ENCODE results near the gene OR14K1.
"Not testable (repeated sequence)": the region's sequence is repeated elsewhere in the genome, so short reads cannot be mapped to it uniquely, and the experiment has no call there.

Gene OR14K1, protein sequence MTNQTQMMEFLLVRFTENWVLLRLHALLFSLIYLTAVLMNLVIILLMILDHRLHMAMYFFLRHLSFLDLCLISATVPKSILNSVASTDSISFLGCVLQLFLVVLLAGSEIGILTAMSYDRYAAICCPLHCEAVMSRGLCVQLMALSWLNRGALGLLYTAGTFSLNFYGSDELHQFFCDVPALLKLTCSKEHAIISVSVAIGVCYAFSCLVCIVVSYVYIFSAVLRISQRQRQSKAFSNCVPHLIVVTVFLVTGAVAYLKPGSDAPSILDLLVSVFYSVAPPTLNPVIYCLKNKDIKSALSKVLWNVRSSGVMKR

DNA sequence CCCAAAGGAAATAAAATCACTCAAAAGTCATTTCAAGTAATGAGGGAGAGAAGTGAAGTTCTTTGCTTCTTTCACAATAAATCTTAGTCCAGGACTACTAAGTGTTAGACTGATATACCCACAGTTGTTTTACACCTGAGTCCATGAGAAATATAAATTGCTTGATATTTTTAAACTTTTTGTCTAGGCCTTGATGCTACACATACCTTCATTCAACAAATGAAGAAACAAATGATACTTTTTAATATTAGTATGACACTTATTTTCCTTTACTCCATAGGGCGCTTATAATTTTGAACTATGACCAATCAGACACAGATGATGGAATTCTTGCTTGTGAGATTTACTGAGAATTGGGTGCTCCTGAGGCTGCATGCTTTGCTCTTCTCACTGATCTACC lies at the start of gene OR14K1:
Gene OR14K1, plus strand, starts transcription at position 301 of the 400 bp plus-strand sequence. Its CDS starts 0 bp downstream, at position 301.
- no peak for DNase-seq
- in situ Hi-C loops (cut with HindIII; ENCODE audit: low pct_ligation_motif_present, low pct_unique_long_range_greater_than_20kb, low sequenced_read_pairs) = no loop called here

DNA sequence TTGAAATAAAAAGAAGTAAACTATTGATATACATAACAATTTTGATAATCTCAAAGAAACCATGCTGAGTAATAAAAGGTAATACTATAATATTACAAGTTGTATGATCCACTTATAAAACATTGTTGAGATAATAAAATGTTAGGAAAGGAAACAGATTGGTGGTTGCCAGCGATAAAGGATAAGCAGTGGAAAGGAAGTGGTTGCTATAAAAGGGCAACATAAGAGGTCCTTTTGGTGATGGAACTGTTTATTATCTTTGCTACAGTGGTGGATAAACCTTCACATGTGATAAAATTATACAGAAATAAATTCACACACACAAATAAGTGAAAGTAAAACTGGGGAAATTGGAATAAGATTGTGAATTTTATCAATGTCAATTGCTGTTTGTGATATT lies 37.1 kb upstream of the OR14K1 start:
- DNase-seq = no peak
- in situ Hi-C loops (cut with HindIII; ENCODE audit: low pct_ligation_motif_present, low pct_unique_long_range_greater_than_20kb, low sequenced_read_pairs) = no loop called here

DNA sequence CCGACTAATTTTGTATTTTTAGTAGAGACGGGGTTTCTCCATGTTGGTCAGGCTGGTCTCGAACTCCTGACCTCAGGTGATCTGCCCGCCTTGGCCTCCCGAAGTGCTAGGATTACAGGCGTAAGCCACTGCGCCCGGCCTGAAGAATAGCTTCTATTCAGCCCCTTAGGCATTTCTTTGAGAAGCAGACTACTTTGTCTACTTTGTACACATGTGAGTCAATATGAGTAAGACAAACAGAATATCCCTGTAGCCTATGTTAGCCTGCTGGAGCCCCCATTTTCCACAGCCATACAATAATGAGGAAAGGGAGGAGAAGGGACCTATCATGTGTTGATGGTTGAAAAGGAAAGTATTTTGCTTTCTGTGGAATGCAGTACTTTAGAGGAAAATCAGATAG lies 27.7 kb upstream of the OR14K1 start:
- in situ Hi-C loops (cut with HindIII; ENCODE audit: low pct_ligation_motif_present, low pct_unique_long_range_greater_than_20kb, low sequenced_read_pairs) = not testable (repeated sequence)

DNA sequence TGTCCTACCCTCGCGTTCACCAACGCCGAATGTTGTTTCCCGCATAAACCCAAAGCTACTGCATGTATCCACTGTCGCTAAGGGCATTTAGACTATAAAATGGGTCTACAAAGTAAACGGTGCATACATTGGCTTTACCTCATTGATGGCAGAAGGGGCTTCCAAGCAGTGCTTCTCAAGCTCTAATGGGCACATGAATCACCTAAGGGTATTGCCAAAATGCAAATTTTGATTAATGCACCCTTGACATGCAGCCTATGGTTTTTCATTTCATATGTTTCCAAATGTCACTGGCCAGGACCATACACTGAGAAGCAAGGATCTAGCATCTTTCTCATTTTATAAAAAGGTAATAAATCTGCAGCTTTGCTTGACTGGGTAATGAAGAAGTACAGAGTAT lies 24.7 kb upstream of the OR14K1 start:
- in situ Hi-C loops (cut with HindIII; ENCODE audit: low pct_ligation_motif_present, low pct_unique_long_range_greater_than_20kb, low sequenced_read_pairs) = no loop called here
- no peak for DNase-seq

More for the DNA sequence above, 27.7 kb upstream of the OR14K1 start:
- not testable (repeated sequence) for DNase-seq

DNA sequence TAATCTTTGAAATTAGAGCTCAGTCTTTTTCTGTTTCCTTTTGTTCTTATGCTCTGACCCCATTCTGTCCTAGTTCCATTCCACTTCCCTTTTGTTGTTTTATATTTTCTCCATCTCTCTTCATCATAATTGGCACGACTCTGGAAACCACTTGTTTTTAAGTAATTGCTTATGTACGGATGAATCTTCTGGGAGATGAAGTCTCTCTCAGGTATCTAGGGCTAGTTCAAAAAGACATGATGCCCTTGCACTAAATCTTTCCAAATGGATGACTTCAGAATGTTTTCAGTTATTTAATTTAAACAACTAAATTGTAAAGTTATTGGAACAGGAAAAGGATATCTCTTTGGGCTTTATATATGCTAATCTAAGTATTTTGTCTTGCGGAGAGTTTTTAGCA lies 21.9 kb upstream of the OR14K1 start, which contains the start of gene OR6F1:
Gene OR6F1, minus strand, starts transcription at position 101 of the 400 bp plus-strand sequence. CDS start 3,891 bp downstream, outside the sequence.
- in situ Hi-C loops (cut with HindIII; ENCODE audit: low pct_ligation_motif_present, low pct_unique_long_range_greater_than_20kb, low sequenced_read_pairs) = no loop called here
- DNase-seq = no peak

DNA sequence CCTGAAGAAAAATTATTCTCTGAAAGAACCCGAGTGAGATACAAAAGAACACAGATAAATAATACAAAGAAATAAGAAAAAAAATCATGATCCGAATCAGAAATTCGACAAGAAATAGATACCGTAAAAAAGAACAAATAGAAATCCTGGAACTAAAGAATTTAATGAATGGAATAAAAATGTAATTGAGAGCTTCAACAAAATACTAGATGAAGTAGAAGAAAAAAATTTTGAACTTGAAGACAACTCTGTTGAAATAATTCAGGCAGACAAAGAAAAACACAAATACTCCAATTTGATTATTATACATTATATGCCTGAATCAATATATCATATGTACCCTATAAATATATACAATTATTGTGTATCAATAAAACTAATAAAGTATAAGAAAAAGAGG lies 17.2 kb upstream of the OR14K1 start:
- no peak for DNase-seq
- in situ Hi-C loops (cut with HindIII; ENCODE audit: low pct_ligation_motif_present, low pct_unique_long_range_greater_than_20kb, low sequenced_read_pairs) = no loop called here

DNA sequence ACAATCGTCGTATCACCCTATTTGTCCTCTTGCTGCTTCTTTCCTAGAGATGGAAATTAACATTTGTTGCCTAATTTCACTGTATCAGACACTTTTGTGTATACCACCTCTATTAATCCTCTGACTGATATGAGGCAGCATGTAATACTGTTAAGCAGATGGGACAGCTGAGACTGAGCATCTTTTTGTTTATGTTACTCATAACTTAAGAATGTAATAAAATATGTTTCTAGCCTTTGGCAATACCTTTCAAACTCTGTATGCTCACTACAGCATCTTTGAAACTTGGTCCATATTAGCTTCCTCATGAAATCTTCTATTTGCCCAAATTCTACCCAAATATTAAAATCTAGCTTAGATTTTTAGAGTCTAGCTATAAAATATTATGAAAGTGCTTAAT lies 2.3 kb downstream of the OR14K1 start:
- in situ Hi-C loops (cut with HindIII; ENCODE audit: low pct_ligation_motif_present, low pct_unique_long_range_greater_than_20kb, low sequenced_read_pairs) = no loop called here
- no peak for DNase-seq

DNA sequence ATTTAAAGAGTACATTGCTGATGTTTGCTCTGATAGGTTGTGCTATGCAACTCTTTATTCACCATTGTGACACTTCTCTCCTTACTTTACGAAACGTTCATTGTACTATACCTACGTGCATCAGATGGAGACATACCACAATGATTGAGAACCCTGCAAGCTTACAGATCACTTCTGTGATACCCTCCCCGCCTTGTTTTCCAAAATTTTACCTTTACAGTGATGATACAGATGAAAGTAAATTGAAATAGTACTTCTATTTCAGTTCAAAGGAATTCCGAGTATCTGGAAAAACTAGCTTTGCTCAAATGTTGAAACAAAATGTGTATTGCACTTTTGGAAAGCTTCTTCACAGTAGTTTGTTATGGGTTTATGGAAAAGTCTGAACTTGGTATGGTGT lies 3.3 kb downstream of the OR14K1 start:
- no peak for DNase-seq
- in situ Hi-C loops (cut with HindIII; ENCODE audit: low pct_ligation_motif_present, low pct_unique_long_range_greater_than_20kb, low sequenced_read_pairs) = no loop called here

DNA sequence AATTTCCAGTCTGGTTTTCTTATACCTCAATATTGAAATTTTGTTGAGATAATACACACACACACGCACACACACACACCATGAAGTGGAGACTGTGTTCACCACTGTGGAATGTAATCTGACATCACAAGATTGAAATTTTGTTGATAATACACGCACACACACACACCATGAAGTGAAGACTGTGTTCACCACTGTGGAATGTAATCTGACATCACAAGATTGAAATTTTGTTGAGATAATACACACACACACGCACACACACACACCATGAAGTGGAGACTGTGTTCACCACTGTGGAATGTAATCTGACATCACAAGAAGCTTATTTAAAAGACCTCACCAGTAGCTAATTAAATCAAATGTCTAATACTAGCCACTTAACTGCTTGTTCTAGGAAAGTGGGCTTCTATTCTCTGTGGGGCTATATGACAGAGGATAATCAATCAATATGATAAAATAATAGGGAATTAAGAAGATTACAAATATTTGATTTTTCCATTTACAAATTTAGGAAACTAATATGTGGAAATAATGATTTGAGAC lies 3.9 kb downstream of the OR14K1 start:
- in situ Hi-C loops (cut with HindIII; ENCODE audit: low pct_ligation_motif_present, low pct_unique_long_range_greater_than_20kb, low sequenced_read_pairs); DNase-seq: not testable (repeated sequence)

DNA sequence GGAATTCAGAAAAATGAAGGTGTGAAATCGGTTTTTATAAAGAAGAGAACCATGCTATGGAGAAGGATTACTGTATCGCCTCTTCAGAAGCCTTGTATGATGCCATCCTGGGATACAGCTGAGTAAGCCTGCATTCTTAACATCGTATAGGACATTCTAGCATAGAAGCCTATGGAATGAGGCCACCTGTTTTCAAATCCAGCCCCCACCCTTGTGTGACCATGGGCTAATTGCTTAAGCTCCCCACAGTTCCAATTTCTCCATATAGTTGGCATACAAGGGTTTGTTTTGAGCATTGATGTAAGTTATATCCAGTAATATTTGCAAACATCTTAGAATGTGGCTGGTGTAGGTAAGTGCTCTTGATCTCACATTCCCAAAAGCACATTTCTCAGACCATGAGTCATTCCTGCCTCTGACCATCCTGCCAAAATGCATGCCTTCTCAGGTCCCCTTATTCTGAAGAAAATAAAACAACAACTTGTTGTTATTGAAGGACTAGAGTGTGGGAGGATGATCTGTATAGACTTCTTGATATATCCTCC lies 8.0 kb downstream of the OR14K1 start:
- in situ Hi-C loops (cut with HindIII; ENCODE audit: low pct_ligation_motif_present, low pct_unique_long_range_greater_than_20kb, low sequenced_read_pairs) = no loop called here
- no peak for DNase-seq

DNA sequence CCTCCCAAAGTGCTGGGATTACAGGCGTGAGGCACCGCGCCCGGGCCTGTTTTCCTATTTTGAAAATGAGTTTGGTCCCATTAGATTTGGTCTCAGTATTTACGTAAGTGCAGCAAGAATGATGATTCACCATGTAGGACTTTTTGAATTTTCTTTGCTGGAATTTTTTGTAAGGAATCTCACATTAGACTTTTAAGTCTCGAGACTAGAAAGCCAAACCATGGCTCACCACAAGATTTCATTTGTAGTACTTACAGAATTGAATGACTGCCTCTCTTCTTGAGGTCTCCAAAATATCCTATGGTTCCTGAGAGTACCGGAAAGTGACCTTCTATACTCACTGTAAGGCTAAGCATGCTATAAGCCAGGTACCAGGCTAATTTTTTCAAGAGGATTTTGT lies 9.2 kb downstream of the OR14K1 start:
- no peak for DNase-seq

DNA sequence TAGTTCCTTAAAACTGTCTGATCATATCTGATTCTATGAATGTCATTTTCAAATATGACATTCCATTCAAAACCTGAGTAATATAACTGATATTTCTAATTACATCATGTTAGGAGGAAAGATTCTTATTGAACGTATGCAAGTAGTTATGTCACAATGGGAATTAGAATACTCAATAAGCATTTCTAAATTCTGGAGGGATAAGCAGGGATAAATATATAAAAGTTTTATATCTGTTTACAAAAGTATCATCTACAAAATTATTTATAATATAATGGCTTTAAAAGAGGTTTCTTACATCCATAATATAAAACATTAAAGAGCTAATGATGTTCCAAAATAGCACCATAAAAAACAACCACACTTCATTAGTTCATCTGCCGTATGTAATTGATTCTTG lies 9.6 kb downstream of the OR14K1 start, which contains the start of gene OR14A2:
Gene OR14A2, minus strand, starts transcription at position 101 of the 400 bp plus-strand sequence.
- DNase-seq = no peak

More for the DNA sequence above, 9.2 kb downstream of the OR14K1 start:
- in situ Hi-C loops (cut with HindIII; ENCODE audit: low pct_ligation_motif_present, low pct_unique_long_range_greater_than_20kb, low sequenced_read_pairs) = no loop called here

DNA sequence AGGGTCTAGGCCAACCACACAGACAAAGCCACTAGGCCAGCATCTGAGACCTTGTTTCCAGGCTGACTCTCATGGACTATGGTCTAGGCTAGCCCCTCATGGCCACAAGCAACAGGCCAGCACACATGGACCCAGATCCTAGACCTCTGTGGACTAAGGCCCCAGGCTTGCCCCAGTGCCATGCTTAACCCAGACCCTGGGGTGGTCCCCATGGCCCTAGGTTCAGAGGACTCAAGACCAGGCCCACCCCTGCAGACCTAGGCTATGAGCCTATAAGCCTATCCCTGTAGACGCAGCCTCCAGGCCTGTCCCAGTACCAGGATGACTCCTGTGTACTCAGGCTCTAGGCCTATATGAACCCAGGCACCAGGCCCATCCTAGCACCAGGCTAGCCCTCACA lies 11.5 kb downstream of the OR14K1 start:
- DNase-seq = no peak
- in situ Hi-C loops (cut with HindIII; ENCODE audit: low pct_ligation_motif_present, low pct_unique_long_range_greater_than_20kb, low sequenced_read_pairs) = no loop called here

More for the DNA sequence above, 9.6 kb downstream of the OR14K1 start, which contains the start of gene OR14A2:
- in situ Hi-C loops (cut with HindIII; ENCODE audit: low pct_ligation_motif_present, low pct_unique_long_range_greater_than_20kb, low sequenced_read_pairs) = no loop called here

DNA sequence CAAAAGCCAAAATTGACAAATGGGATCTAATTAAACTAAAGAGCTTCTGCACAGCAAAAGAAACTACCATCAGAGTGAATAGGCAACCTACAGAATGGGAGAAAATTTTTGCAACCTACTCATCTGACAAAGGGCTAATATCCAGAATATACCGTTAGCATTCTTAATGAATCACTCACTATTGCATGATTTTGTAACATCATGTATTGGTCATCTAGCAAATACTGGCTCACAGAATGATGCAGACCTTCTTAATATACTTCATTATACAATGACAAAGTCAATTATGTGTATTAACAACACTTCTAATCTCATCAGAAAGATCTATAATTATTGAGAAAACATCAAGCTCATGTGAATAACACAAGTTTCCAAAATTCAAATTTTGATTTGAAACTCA lies 15.9 kb downstream of the OR14K1 start:
- in situ Hi-C loops (cut with HindIII; ENCODE audit: low pct_ligation_motif_present, low pct_unique_long_range_greater_than_20kb, low sequenced_read_pairs); DNase-seq: not testable (repeated sequence)

DNA sequence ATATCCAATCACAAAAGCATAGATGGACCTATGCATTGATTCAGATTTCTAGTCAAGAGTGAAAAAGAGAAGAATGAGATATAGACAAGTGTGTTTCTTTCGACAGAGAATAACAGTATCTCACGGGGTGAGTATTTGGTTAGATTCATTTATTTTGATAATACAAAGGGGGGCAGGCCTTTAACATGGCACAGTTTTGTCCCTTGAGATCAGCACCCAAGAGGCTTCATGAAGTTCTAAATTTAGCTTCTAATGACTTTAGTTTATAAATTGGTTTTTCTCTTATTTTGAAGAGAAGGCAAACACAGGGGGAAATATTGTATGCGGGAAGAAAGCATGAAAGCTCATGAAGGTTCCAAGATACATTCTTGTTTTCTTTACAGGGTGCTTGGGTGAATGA lies 22.0 kb downstream of the OR14K1 start, which contains the start of gene OR1C1:
Gene OR1C1, minus strand, starts transcription at position 101 of the 400 bp plus-strand sequence. CDS start 2,150 bp downstream, outside the sequence.
- no peak for DNase-seq
- in situ Hi-C loops (cut with HindIII; ENCODE audit: low pct_ligation_motif_present, low pct_unique_long_range_greater_than_20kb, low sequenced_read_pairs) = no loop called here

DNA sequence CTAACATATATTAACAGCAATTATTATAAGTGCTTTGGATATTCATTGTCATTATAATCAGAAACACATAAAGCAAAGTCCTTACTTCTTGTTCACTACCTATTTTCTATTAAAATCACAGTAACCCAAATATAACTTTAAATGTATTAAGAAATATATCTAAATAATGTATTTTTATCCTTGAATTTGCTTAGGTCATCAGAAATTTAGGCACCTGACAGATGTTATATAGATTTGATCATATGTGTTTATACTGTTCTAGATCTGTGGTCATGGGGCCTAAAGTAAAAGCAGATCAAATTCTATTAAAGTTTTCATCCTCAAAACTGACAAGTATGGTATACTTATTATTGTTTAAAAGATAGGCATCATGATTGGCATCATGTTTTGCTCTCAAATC lies 31.2 kb downstream of the OR14K1 start:
- in situ Hi-C loops (cut with HindIII; ENCODE audit: low pct_ligation_motif_present, low pct_unique_long_range_greater_than_20kb, low sequenced_read_pairs) = no loop called here
- DNase-seq = no peak
